SK-N-SH (cell line): ENCODE data around the gene RNF223. TPM values are rescaled to one million over a fixed set of nuclear protein-coding genes. Genes with fewer than 3 reads are reported as not detected.

Experiments used
- CTCF ChIA-PET: fragments of 300-600, 350-600 bp; formaldehyde crosslinking; extraction: SDS; loops from one replicate; lab custom pipeline; 2021; lab: Yijun Ruan, JAX
- POLR2A ChIA-PET: fragments of 350-600 bp; sonication (Branson Sonifier 250); formaldehyde crosslinking; extraction: SDS; loops from one replicate; lab custom pipeline; 2020; ENCODE audit warnings: antibody characterized with exemption, inconsistent platforms; lab: Yijun Ruan, JAX
- DNase-seq: peaks from one replicate; pipeline ENCODE4 v3.0.0; 2012
- H2AFZ ChIP-seq: fragments of 200-600 bp; sonication (generic); 2 replicates; pipeline ENCODE4 v1.8.1; 2016; ENCODE audit warnings: antibody characterized with exemption, mild to moderate bottlenecking, low read depth
- H3F3A ChIP-seq: fragments of 200-600 bp; sonication (generic); replicated peaks from 2 replicates; pipeline ENCODE3; 2016; ENCODE audit warnings: antibody characterized with exemption, mild to moderate bottlenecking; ENCODE audit not compliant: insufficient read depth
- H3K27ac ChIP-seq, 2 experiments: fragments of 200-500 bp in 1 of 2; fragments of 200-600 bp in 1 of 2; sonication (Bioruptor generic) in 1 of 2; sonication (generic), shearing (Covaris generic) in 1 of 2; 2 replicates each; pipeline versions ENCODE4 v1.5.1 to v1.6.1; 2014 to 2016; ENCODE audit warnings: low read depth in 2 of 2, inconsistent platforms in 1 of 2, low read length in 1 of 2, mild to moderate bottlenecking in 1 of 2, mixed read lengths in 1 of 2
- H3K27me3 ChIP-seq: fragments of 200-600 bp; sonication (generic), shearing (Covaris generic); 2 replicates; pipeline ENCODE4 v1.6.1; 2016; ENCODE audit warnings: mixed run types; ENCODE audit not compliant: insufficient read depth
- H3K36me3 ChIP-seq, 2 experiments: fragments of 200-500 bp in 1 of 2; fragments of 200-600 bp in 1 of 2; sonication (Bioruptor generic) in 1 of 2; sonication (generic) in 1 of 2; replicated peaks in 1 of 2; 2 replicates each; pipeline versions ENCODE3 to v1.5.1; 2014 to 2016; ENCODE audit warnings: low read length in 1 of 2, mild to moderate bottlenecking in 1 of 2; ENCODE audit not compliant: insufficient read depth in 2 of 2, control insufficient read depth in 1 of 2
- H3K4me1 ChIP-seq, 2 experiments: fragments of 200-500 bp in 1 of 2; fragments of 200-600 bp in 1 of 2; sonication (Bioruptor generic) in 1 of 2; sonication (generic), shearing (Covaris generic) in 1 of 2; 2 replicates each; pipeline versions ENCODE4 v1.5.1 to v1.6.1; 2014 to 2016; ENCODE audit warnings: low read depth in 1 of 2, low read length in 1 of 2, mixed run types in 1 of 2; ENCODE audit not compliant: insufficient read depth in 2 of 2, control insufficient read depth in 1 of 2
- H3K4me2 ChIP-seq: fragments of 200-600 bp; sonication (generic), shearing (Covaris generic); 2 replicates; pipeline ENCODE4 v1.6.1; 2017; ENCODE audit warnings: mixed run types
- H3K4me3 ChIP-seq, 2 experiments: fragments of 200-500 bp in 1 of 2; fragments of 200-600 bp in 1 of 2; sonication (Bioruptor generic) in 1 of 2; sonication (generic), shearing (Covaris generic) in 1 of 2; 2 replicates each; pipeline versions ENCODE4 v1.5.1 to v1.8.1; 2014 to 2016; ENCODE audit warnings: low read depth in 2 of 2, inconsistent platforms in 1 of 2, low read length in 1 of 2, mild to moderate bottlenecking in 1 of 2, mixed read lengths in 1 of 2, moderate library complexity in 1 of 2
- H3K79me2 ChIP-seq: fragments of 200-600 bp; sonication (generic); 2 replicates; pipeline ENCODE4 v1.8.1; 2017; ENCODE audit warnings: mild to moderate bottlenecking; ENCODE audit not compliant: insufficient read depth
- H3K9ac ChIP-seq: fragments of 200-600 bp; sonication (generic); 2 replicates; pipeline ENCODE4 v1.6.1; 2017; ENCODE audit warnings: mixed run types
- H3K9me2 ChIP-seq: fragments of 200-600 bp; sonication (generic); 2 replicates; pipeline ENCODE4 v1.6.1; 2017; ENCODE audit warnings: mixed run types
- H3K9me3 ChIP-seq: fragments of 200-600 bp; sonication (generic); 2 replicates; pipeline ENCODE4 v1.6.1; 2017; ENCODE audit warnings: mixed run types, mild to moderate bottlenecking, moderate library complexity
- H4K20me1 ChIP-seq: fragments of 200-600 bp; sonication (generic); 2 replicates; pipeline ENCODE4 v1.6.1; 2017; ENCODE audit warnings: mild to moderate bottlenecking, mixed run types; ENCODE audit not compliant: insufficient read depth
- CHD2 ChIP-seq: fragments of 150-350 bp; IDR thresholded peaks from 2 replicates; pipeline ENCODE4 v1.6.1; 2018; ENCODE audit warnings: low read length; ENCODE audit not compliant: partially characterized antibody
- EP300 ChIP-seq, 2 experiments: IDR thresholded peaks; 2 replicates each; pipeline versions ENCODE4 v1.4.0 to v1.6.1; 2012; ENCODE audit warnings: borderline replicate concordance in 1 of 2, low read depth in 1 of 2, low read length in 1 of 2
- FOSL2 ChIP-seq: IDR thresholded peaks from 2 replicates; pipeline ENCODE4 v1.4.0; 2012; ENCODE audit warnings: low read depth, mild to moderate bottlenecking, moderate library complexity, borderline replicate concordance
- FOXJ3 ChIP-seq: sonication (generic); formaldehyde crosslinking; IDR thresholded peaks from 2 replicates; pipeline ENCODE4 v1.5.1; 2020; ENCODE audit warnings: mild to moderate bottlenecking, missing genetic modification reagents
- GABPA ChIP-seq: IDR thresholded peaks from 2 replicates; pipeline ENCODE4 v1.4.0; 2012; ENCODE audit warnings: low read depth, mild to moderate bottlenecking
- GATA2 ChIP-seq: sonication (generic); formaldehyde crosslinking; IDR thresholded peaks from 2 replicates; pipeline ENCODE4 v1.5.0; 2020; ENCODE audit warnings: mild to moderate bottlenecking, missing genetic modification reagents
- IRF3 ChIP-seq: fragments of 150-350 bp; IDR thresholded peaks from 2 replicates; pipeline ENCODE4 v1.6.1; 2016; ENCODE audit warnings: mild to moderate bottlenecking, low read depth, low read length
- JUND ChIP-seq: IDR thresholded peaks from 2 replicates; pipeline ENCODE4 v1.4.0; 2012
- MAX ChIP-seq: IDR thresholded peaks from 2 replicates; pipeline ENCODE4 v1.4.0; 2012; ENCODE audit warnings: low read depth
- MXI1 ChIP-seq: IDR thresholded peaks from 2 replicates; pipeline ENCODE4 v1.6.1; 2012; ENCODE audit warnings: mild to moderate bottlenecking, low read depth, low read length, improper control_type of control experiment
- NFIC ChIP-seq: IDR thresholded peaks from 2 replicates; pipeline ENCODE4 v1.4.0; 2012; ENCODE audit warnings: borderline replicate concordance
- NRF1 ChIP-seq: IDR thresholded peaks from 2 replicates; pipeline ENCODE4 v1.6.1; 2012; ENCODE audit warnings: low read depth, mild to moderate bottlenecking, low read length
- RCOR1 ChIP-seq: fragments of 150-350 bp; IDR thresholded peaks from 2 replicates; pipeline ENCODE4 v1.6.1; 2017; ENCODE audit warnings: antibody characterized with exemption, low read length
- RXRA ChIP-seq: IDR thresholded peaks from 2 replicates; pipeline ENCODE4 v1.4.0; 2012; ENCODE audit warnings: low read depth, mild to moderate bottlenecking, borderline replicate concordance
- SMC3 ChIP-seq: IDR thresholded peaks from 2 replicates; pipeline ENCODE4 v1.6.1; 2012; ENCODE audit warnings: low read depth, low read length, improper control_type of control experiment
- TCF12 ChIP-seq: IDR thresholded peaks from 2 replicates; pipeline ENCODE4 v1.4.0; 2012
- YY1 ChIP-seq: IDR thresholded peaks from 2 replicates; pipeline ENCODE4 v1.4.0; 2012; ENCODE audit warnings: low read depth, mild to moderate bottlenecking
- WGBS: methylation state at CpG from one replicate; pipeline ENCODE4 v1.1.6; 2017; ENCODE audit warnings: low lambda C conversion rate; 5-methylcytosine and 5-hydroxymethylcytosine counted together
- polyA plus RNA-seq, 3 experiments: library from polyadenylated mRNA; depleted of rRNA; stranded (reverse); fragments of >200 nt; gene quantifications; 2 replicates each; pipeline ENCODE4 v1.2.3, GENCODE V29; 2012
- TF ChIP-seq, protein P1 (sequence below): IDR thresholded peaks from 2 replicates; pipeline ENCODE4 v1.6.1; 2012; ENCODE audit warnings: mild to moderate bottlenecking, low read depth, low read length, moderate library complexity

The RNF223 gene
- polyA plus RNA-seq, 1 of the 3 experiments (the other 2 are of a cell fraction), result not detected

GRCh38 chr1:1101503-1101902 lies 27.4 kb upstream of the RNF223 start:
- Histone ChIP-seq H3K27ac (no peak overlapping the region), H3K4me2 (no peak overlapping the region), H3K9ac (no peak overlapping the region), H4K20me1 (no peaks in the 10 kb centered on the region), H3K4me1 (no peaks in the 10 kb centered on the region), H3K36me3 (no peaks in the 10 kb centered on the region), H2AFZ (no peak overlapping the region), H3K9me2 (no peaks in the 10 kb centered on the region), H3K27me3 (no peaks in the 10 kb centered on the region), H3K9me3 (no peaks in the 10 kb centered on the region), H3K4me3 (no peak overlapping the region), H3K79me2 (0 out of 2 replicates have a peak, but pooled peaks cover 6% of the 10 kb centered on the region), H3F3A (no peaks in the 10 kb centered on the region)
- ChIA-PET POLR2A (no interaction called here), CTCF (interaction anchor here (1.7 kb wide), 1 partner anchor 21 kb away, joined by 6 read pairs; no protein-coding TSS in a partner anchor)
- 86% methylated on average over 7 of the region's 7 CpGs for WGBS
- no peak for DNase-seq
- TF ChIP-seq NFIC (no peak), SMC3 (no peak), NRF1 (no peak), TCF12 (no peak), YY1 (no peak), GABPA (no peak), MAX (no peak), GATA2 (no peak)

GRCh38 chr1:1100296-1100695 lies 26.2 kb upstream of the RNF223 start:
- Histone ChIP-seq H3K27ac (no peak overlapping the region), H4K20me1 (no peaks in the 10 kb centered on the region), H3K36me3 (no peaks in the 10 kb centered on the region), H2AFZ (no peak overlapping the region), H3K9me2 (no peaks in the 10 kb centered on the region), H3K4me1 (no peaks in the 10 kb centered on the region), H3K9me3 (no peaks in the 10 kb centered on the region), H3K4me3 (no peak overlapping the region), H3K4me2 (no peak overlapping the region), H3F3A (peaks cover 3% of the 10 kb centered on the region), H3K27me3 (no peaks in the 10 kb centered on the region), H3K79me2 (no peaks in the 10 kb centered on the region; the same call in 1 of the 2 replicates), H3K9ac (no peak overlapping the region)
- ChIA-PET CTCF (no interaction called here), POLR2A (no interaction called here)
- 86% methylated on average over 11 of the region's 11 CpGs for WGBS
- TF ChIP-seq CHD2 (no peak), MXI1 (no peak), FOSL2 (no peak)
- no peak for DNase-seq

DNA sequence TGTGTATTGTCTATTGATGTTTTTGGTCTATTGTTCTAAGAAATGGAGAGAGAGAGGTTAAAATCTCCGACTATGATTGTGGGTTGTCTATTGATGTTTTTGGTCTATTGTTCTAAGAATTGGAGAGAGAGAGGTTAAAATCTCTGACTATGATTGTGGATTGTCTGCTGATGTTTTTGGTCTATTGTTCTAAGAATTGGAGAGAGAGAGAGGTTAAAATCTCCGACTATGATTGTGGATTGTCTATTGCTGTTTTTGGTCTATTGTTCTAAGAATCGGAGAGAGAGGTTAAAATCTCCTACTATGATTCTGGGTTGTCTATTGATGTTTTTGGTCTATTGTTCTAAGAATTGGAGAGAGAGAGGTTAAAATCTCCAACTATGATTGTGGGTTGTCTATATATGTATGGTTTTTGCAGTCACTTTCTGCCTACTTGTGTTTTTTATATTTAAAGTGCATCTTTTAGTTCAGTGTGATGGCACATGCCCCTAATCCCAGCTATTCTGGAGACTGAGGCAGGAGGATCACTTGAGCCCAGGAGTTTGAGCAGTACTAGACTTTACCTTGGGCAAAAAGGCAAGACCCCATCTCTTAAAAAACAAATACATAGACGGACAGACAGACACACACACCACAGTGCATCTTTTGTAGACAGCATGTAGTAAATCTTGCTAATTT lies 25.5 kb upstream of the RNF223 start:
- CTCF ChIA-PET, result no interaction called here
- no peak for DNase-seq
- no peaks in the 10 kb centered on the region for H3K36me3 ChIP-seq
- no peak overlapping the region for H3K4me2 ChIP-seq
- no peak overlapping the region for H3K4me3 ChIP-seq
- no peak overlapping the region for H3K27ac ChIP-seq
- H3K79me2 ChIP-seq, result no peaks in the 10 kb centered on the region; the same call in 1 of the 2 replicates
- H3K9me3 ChIP-seq, result no peaks in the 10 kb centered on the region
- no peak overlapping the region for H3K9ac ChIP-seq
- H2AFZ ChIP-seq, result no peak overlapping the region
- H3F3A ChIP-seq, result peaks cover 3% of the 10 kb centered on the region
- no peaks in the 10 kb centered on the region for H3K27me3 ChIP-seq
- H3K4me1 ChIP-seq, result no peaks in the 10 kb centered on the region
- WGBS, result 95% methylated on average over 4 of the region's 4 CpGs
- H3K9me2 ChIP-seq, result no peaks in the 10 kb centered on the region
- POLR2A ChIA-PET, result no interaction called here
- no peaks in the 10 kb centered on the region for H4K20me1 ChIP-seq
- TF ChIP-seq JUND, result no peak
- TF ChIP-seq IRF3, result no peak
- no peak for TF ChIP-seq FOSL2
- TF ChIP-seq EP300 (IDR thresholded peaks at IDR 0.05; ENCODE audit: borderline replicate concordance in 1 of 2, low read depth in 1 of 2, low read length in 1 of 2), result no peak
- TF ChIP-seq, protein P1, sequence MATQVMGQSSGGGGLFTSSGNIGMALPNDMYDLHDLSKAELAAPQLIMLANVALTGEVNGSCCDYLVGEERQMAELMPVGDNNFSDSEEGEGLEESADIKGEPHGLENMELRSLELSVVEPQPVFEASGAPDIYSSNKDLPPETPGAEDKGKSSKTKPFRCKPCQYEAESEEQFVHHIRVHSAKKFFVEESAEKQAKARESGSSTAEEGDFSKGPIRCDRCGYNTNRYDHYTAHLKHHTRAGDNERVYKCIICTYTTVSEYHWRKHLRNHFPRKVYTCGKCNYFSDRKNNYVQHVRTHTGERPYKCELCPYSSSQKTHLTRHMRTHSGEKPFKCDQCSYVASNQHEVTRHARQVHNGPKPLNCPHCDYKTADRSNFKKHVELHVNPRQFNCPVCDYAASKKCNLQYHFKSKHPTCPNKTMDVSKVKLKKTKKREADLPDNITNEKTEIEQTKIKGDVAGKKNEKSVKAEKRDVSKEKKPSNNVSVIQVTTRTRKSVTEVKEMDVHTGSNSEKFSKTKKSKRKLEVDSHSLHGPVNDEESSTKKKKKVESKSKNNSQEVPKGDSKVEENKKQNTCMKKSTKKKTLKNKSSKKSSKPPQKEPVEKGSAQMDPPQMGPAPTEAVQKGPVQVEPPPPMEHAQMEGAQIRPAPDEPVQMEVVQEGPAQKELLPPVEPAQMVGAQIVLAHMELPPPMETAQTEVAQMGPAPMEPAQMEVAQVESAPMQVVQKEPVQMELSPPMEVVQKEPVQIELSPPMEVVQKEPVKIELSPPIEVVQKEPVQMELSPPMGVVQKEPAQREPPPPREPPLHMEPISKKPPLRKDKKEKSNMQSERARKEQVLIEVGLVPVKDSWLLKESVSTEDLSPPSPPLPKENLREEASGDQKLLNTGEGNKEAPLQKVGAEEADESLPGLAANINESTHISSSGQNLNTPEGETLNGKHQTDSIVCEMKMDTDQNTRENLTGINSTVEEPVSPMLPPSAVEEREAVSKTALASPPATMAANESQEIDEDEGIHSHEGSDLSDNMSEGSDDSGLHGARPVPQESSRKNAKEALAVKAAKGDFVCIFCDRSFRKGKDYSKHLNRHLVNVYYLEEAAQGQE, result no peak
- TF ChIP-seq RXRA, result no peak
- no peak for TF ChIP-seq RCOR1
- TF ChIP-seq TCF12, result no peak
- no peak for TF ChIP-seq NRF1
- TF ChIP-seq SMC3, result no peak
- no peak for TF ChIP-seq FOXJ3 (CRISPR knock-in tag)
- TF ChIP-seq GATA2, result no peak
